Caco-2 (cell line): ENCODE data around the gene OPN1SW. TPM values are rescaled to one million over a fixed set of nuclear protein-coding genes. Genes with fewer than 3 reads are reported as not detected.

Experiments used
- Bru-seq: library from RNA; stranded (reverse); fragments of 400-500 nt; gene quantifications from one replicate; lab custom pipeline; 2021; lab: Mats Ljungman, UMichigan
- BruChase-seq, 2 experiments: library from RNA; stranded (reverse); fragments of 400-500 nt; gene quantifications; one replicate each; lab custom pipeline; 2021; lab: Mats Ljungman, UMichigan
- BruUV-seq: library from RNA; stranded (reverse); fragments of 400-500 nt; replicated peaks from 2 replicates; lab custom pipeline; 2021; lab: Mats Ljungman, UMichigan
- CTCF ChIA-PET: fragments of 300-600 bp; sonication (Branson Sonifier 250); formaldehyde crosslinking; loops from one replicate; lab custom pipeline; 2022; ENCODE audit warnings: antibody characterized with exemption; lab: Charles Lee
- POLR2A ChIA-PET: fragments of 300-600 bp; sonication (Branson Sonifier 250); formaldehyde crosslinking; loops from one replicate; lab custom pipeline; 2022; ENCODE audit warnings: antibody characterized with exemption; lab: Charles Lee
- DNase-seq, 2 experiments: peaks; one replicate each; pipeline versions ENCODE4 v3.0.0 to v3.0.0-alpha.2; 2020 to 2022
- H3K27me3 ChIP-seq: replicated peaks from 2 replicates; pipeline ENCODE4 v1.6.0; 2011; ENCODE audit warnings: low read length; ENCODE audit not compliant: control insufficient read depth, insufficient read depth
- H3K36me3 ChIP-seq: 2 replicates; pipeline ENCODE4 v1.5.1; 2011; ENCODE audit warnings: low read length; ENCODE audit not compliant: control insufficient read depth, insufficient read depth
- H3K4me1 ChIP-seq: fragments of 250-450 bp; sonication (Bioruptor Pico); 2 replicates; pipeline ENCODE4 v1.5.1; 2020; ENCODE audit warnings: mild to moderate bottlenecking
- H3K4me3 ChIP-seq: 2 replicates; pipeline ENCODE4 v1.5.1; 2011; ENCODE audit warnings: low read depth, mild to moderate bottlenecking, control low read depth, low read length
- H3K9me3 ChIP-seq: fragments of 250-450 bp; sonication (Bioruptor Pico); 2 replicates; pipeline ENCODE4 v1.5.1; 2020; ENCODE audit warnings: mild to moderate bottlenecking, moderate library complexity
- H3K27ac Mint-ChIP-seq: one replicate; pipeline ENCODE4 v1.8.0; 2022; ENCODE audit warnings: mixed read lengths; ENCODE audit not compliant: unreplicated experiment
- H3K27me3 Mint-ChIP-seq: one replicate; pipeline ENCODE4 v1.8.0; 2022; ENCODE audit warnings: mixed read lengths; ENCODE audit not compliant: insufficient read depth, unreplicated experiment
- H3K36me3 Mint-ChIP-seq: one replicate; pipeline ENCODE4 v1.8.0; 2022; ENCODE audit warnings: mild to moderate bottlenecking, mixed read lengths; ENCODE audit not compliant: insufficient read depth, unreplicated experiment
- H3K4me1 Mint-ChIP-seq: one replicate; pipeline ENCODE4 v1.8.0; 2022; ENCODE audit warnings: low read depth, mixed read lengths; ENCODE audit not compliant: unreplicated experiment
- H3K4me3 Mint-ChIP-seq: one replicate; pipeline ENCODE4 v1.8.0; 2022; ENCODE audit warnings: mild to moderate bottlenecking, moderate library complexity, mixed read lengths; ENCODE audit not compliant: unreplicated experiment
- H3K9me3 Mint-ChIP-seq: one replicate; pipeline ENCODE4 v1.8.0; 2022; ENCODE audit warnings: mixed read lengths; ENCODE audit not compliant: unreplicated experiment
- intact Hi-C: fragments of 100-400 bp; cut with micrococcal nuclease; formaldehyde crosslinking; loops from one replicate; pipeline ENCODE4 v1.10.0; 2022; ENCODE audit not compliant: unreplicated experiment
- long read RNA-seq: library from polyadenylated mRNA; stranded (forward); transcript quantifications from one replicate; pipeline ENCODE4 v2.0.0, GENCODE V29; 2022
- total RNA-seq: library from RNA; stranded (reverse); gene quantifications from 2 replicates; pipeline ENCODE4 v1.2.3, GENCODE V29; 2022
- TF ChIP-seq, protein P1 (sequence below), 2 experiments: fragments of 200-600 bp in 1 of 2; IDR thresholded peaks; 1 replicate in 1 of 2; 2 replicates in 1 of 2; pipeline versions ENCODE4 v1.5.1 to v1.8.0; 2011 to 2022; ENCODE audit warnings: antibody characterized with exemption in 1 of 2, control low read depth in 1 of 2, inconsistent platforms in 1 of 2, low read depth in 1 of 2, low read length in 1 of 2, mild to moderate bottlenecking in 1 of 2, moderate library complexity in 1 of 2; ENCODE audit not compliant: insufficient read depth in 1 of 2, severe bottlenecking in 1 of 2, unreplicated experiment in 1 of 2

The OPN1SW gene, protein sequence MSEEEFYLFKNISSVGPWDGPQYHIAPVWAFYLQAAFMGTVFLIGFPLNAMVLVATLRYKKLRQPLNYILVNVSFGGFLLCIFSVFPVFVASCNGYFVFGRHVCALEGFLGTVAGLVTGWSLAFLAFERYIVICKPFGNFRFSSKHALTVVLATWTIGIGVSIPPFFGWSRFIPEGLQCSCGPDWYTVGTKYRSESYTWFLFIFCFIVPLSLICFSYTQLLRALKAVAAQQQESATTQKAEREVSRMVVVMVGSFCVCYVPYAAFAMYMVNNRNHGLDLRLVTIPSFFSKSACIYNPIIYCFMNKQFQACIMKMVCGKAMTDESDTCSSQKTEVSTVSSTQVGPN
- total RNA-seq (not detected in 2 replicates), Bru-seq, nascent RNA (not detected), BruChase-seq, experiment 1, labeled RNA remaining after a 2-hour chase (not detected), BruChase-seq, experiment 2, labeled RNA remaining after a 6-hour chase (not detected)
- long read RNA-seq, partial matches to known transcripts = 0 of 9 reads
- long read RNA-seq, other reads (novel, unspliced or antisense) = 9 of 9 reads

GRCh38 chr7:128775744-128776474, at the start of gene OPN1SW:
Gene OPN1SW, minus strand, starts transcription at chr7:128775794. Its CDS starts 13 bp downstream, at chr7:128775781.
- Mint-ChIP-seq H3K27me3 (no peaks in the 10 kb centered on the region), H3K27ac (no peak within 1 kb of the TSS), H3K4me1 (peaks cover 6% of the 10 kb centered on the region), H3K4me3 (no peak within 1 kb of the TSS), H3K36me3 (peaks cover 70% of the 10 kb centered on the region), H3K9me3 (peaks cover 19% of the 10 kb centered on the region)
- no TSS peak for BruUV-seq
- no peak for DNase-seq
- CTCF ChIA-PET = no interaction called here
- Histone ChIP-seq H3K27me3 (no peaks in the 10 kb centered on the region), H3K36me3 (peaks cover 2% of the 10 kb centered on the region), H3K4me3 (no peak within 1 kb of the TSS), H3K4me1 (no peaks in the 10 kb centered on the region), H3K9me3 (peaks cover 8% of the 10 kb centered on the region; the same call in 1 of the 2 replicates)
- POLR2A ChIA-PET = no interaction called here
- intact Hi-C loops = no loop called here
- TF ChIP-seq, protein P1, sequence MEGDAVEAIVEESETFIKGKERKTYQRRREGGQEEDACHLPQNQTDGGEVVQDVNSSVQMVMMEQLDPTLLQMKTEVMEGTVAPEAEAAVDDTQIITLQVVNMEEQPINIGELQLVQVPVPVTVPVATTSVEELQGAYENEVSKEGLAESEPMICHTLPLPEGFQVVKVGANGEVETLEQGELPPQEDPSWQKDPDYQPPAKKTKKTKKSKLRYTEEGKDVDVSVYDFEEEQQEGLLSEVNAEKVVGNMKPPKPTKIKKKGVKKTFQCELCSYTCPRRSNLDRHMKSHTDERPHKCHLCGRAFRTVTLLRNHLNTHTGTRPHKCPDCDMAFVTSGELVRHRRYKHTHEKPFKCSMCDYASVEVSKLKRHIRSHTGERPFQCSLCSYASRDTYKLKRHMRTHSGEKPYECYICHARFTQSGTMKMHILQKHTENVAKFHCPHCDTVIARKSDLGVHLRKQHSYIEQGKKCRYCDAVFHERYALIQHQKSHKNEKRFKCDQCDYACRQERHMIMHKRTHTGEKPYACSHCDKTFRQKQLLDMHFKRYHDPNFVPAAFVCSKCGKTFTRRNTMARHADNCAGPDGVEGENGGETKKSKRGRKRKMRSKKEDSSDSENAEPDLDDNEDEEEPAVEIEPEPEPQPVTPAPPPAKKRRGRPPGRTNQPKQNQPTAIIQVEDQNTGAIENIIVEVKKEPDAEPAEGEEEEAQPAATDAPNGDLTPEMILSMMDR (IDR thresholded peaks at IDR 0.05; ENCODE audit: insufficient read depth in 1 of 2, low read depth in 1 of 2, low read length in 1 of 2, severe bottlenecking in 1 of 2, unreplicated experiment in 1 of 2) = no peak

DNA sequence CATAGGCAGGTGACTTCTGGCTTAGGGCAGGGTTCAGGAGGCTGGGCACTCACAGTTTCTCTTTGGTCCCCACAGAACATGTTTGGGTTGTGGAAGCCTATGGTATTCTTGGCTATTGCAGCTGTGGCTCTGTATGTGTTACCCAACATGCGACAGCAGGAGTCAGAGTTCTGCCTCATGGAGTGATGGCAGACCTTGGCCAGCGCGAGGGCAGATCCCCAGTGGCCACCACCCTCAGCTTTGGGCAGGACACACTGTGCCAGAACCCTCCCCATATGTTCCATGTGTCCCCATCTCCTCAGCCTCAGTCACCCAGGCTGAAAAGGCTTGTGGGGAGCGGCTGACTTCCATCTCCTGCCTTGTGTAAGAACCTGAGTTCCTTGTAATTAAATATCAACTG, 46.1 kb upstream of the OPN1SW start:
- no TSS peak for BruUV-seq
- Mint-ChIP-seq H3K27ac (no peak overlapping the region), H3K27me3 (peaks cover 15% of the 10 kb centered on the region), H3K36me3 (no peaks in the 10 kb centered on the region), H3K4me3 (no peak overlapping the region), H3K4me1 (peaks cover 3% of the 10 kb centered on the region), H3K9me3 (no peaks in the 10 kb centered on the region)
- Histone ChIP-seq H3K9me3 (no peaks in the 10 kb centered on the region), H3K4me1 (no peaks in the 10 kb centered on the region), H3K27me3 (no peaks in the 10 kb centered on the region; the same call in 1 of the 2 replicates), H3K36me3 (no peaks in the 10 kb centered on the region), H3K4me3 (no peak overlapping the region)
- TF ChIP-seq, protein P1 (IDR thresholded peaks at IDR 0.05; ENCODE audit: insufficient read depth in 1 of 2, low read depth in 1 of 2, low read length in 1 of 2, severe bottlenecking in 1 of 2, unreplicated experiment in 1 of 2) = no peak
- intact Hi-C loops = no loop called here
- DNase-seq = no peak
- ChIA-PET CTCF (no interaction called here), POLR2A (no interaction called here)

GRCh38 chr7:128818694-128819093, 43.1 kb upstream of the OPN1SW start:
- no peaks in the 10 kb centered on the region for H3K36me3 ChIP-seq
- TF ChIP-seq, protein P1 (IDR thresholded peaks at IDR 0.05; ENCODE audit: insufficient read depth in 1 of 2, low read depth in 1 of 2, low read length in 1 of 2, severe bottlenecking in 1 of 2, unreplicated experiment in 1 of 2) = no peak
- no peak overlapping the region for H3K4me3 ChIP-seq
- H3K4me3 Mint-ChIP-seq = no peak overlapping the region
- POLR2A ChIA-PET = no interaction called here
- no TSS peak for BruUV-seq
- H3K27me3 Mint-ChIP-seq = peaks cover 26% of the 10 kb centered on the region
- no peak overlapping the region for H3K27ac Mint-ChIP-seq
- H3K9me3 Mint-ChIP-seq = no peaks in the 10 kb centered on the region
- H3K4me1 ChIP-seq = no peaks in the 10 kb centered on the region
- no peak for DNase-seq
- CTCF ChIA-PET = interaction anchor here (1.3 kb wide), 1 partner anchor 9 kb away, joined by 4 read pairs; no protein-coding TSS in a partner anchor
- intact Hi-C loops = no loop called here
- H3K27me3 ChIP-seq = no peaks in the 10 kb centered on the region; the same call in 1 of the 2 replicates
- no peaks in the 10 kb centered on the region for H3K36me3 Mint-ChIP-seq
- H3K9me3 ChIP-seq = no peaks in the 10 kb centered on the region
- H3K4me1 Mint-ChIP-seq = peaks cover 6% of the 10 kb centered on the region
